Astrocyte (in vitro differentiated cells and primary cell): ENCODE data around the gene NFIA. TPM values are rescaled to one million over a fixed set of nuclear protein-coding genes. Genes with fewer than 3 reads are reported as not detected.

Experiments used
- DNase-seq: peaks from one replicate; pipeline ENCODE4 v3.0.0-alpha.2; 2010; ENCODE audit warnings: low read depth
- FAIRE-seq: peaks from 2 replicates; lab custom pipeline; 2011; peaks lifted over from hg19 to GRCh38; lab: Jason Lieb, UNC
- H2AFZ ChIP-seq: 2 replicates; pipeline ENCODE4 v1.6.0; 2012; ENCODE audit warnings: low read depth, low read length, inconsistent platforms
- H3K27ac ChIP-seq: 2 replicates; pipeline ENCODE4 v1.5.1; 2011; ENCODE audit warnings: low read depth, low read length, inconsistent platforms
- H3K27me3 ChIP-seq: 2 replicates; pipeline ENCODE4 v1.6.0; 2011; ENCODE audit warnings: low read length, inconsistent platforms; ENCODE audit not compliant: insufficient read depth
- H3K36me3 ChIP-seq: 2 replicates; pipeline ENCODE4 v1.5.1; 2011; ENCODE audit warnings: low read length, inconsistent platforms; ENCODE audit not compliant: insufficient read depth
- H3K4me1 ChIP-seq: 2 replicates; pipeline ENCODE4 v1.5.1; 2011; ENCODE audit warnings: low read length, inconsistent platforms; ENCODE audit not compliant: insufficient read depth
- H3K4me2 ChIP-seq: 2 replicates; pipeline ENCODE4 v1.6.0; 2012; ENCODE audit warnings: low read length, inconsistent platforms
- H3K4me3 ChIP-seq: 2 replicates; pipeline ENCODE4 v1.5.1; 2011; ENCODE audit warnings: low read depth, mild to moderate bottlenecking, low read length, inconsistent platforms; ENCODE audit not compliant: insufficient read depth
- H3K79me2 ChIP-seq: 2 replicates; pipeline ENCODE4 v1.6.0; 2012; ENCODE audit warnings: mild to moderate bottlenecking, low read length, inconsistent platforms; ENCODE audit not compliant: insufficient read depth
- H3K9ac ChIP-seq: 2 replicates; pipeline ENCODE4 v1.6.0; 2012; ENCODE audit warnings: mild to moderate bottlenecking, low read length, inconsistent platforms
- H3K9me3 ChIP-seq: 2 replicates; pipeline ENCODE4 v1.5.1; 2012; ENCODE audit warnings: low read depth, mild to moderate bottlenecking, low read length, inconsistent platforms; ENCODE audit not compliant: insufficient read depth
- H4K20me1 ChIP-seq: 2 replicates; pipeline ENCODE4 v1.6.0; 2012; ENCODE audit warnings: low read length, inconsistent platforms; ENCODE audit not compliant: insufficient read depth
- H3K27ac Mint-ChIP-seq: one replicate; pipeline ENCODE4 v1.8.0; 2021; ENCODE audit warnings: mild to moderate bottlenecking, mixed read lengths; ENCODE audit not compliant: unreplicated experiment
- H3K27me3 Mint-ChIP-seq: one replicate; pipeline ENCODE4 v1.8.0; 2021; ENCODE audit warnings: low read depth, mixed read lengths; ENCODE audit not compliant: unreplicated experiment
- H3K36me3 Mint-ChIP-seq: one replicate; pipeline ENCODE4 v1.8.0; 2021; ENCODE audit warnings: low read depth, mixed read lengths; ENCODE audit not compliant: unreplicated experiment
- H3K4me1 Mint-ChIP-seq: one replicate; pipeline ENCODE4 v1.8.0; 2021; ENCODE audit warnings: low read depth, mixed read lengths; ENCODE audit not compliant: unreplicated experiment
- H3K4me3 Mint-ChIP-seq: one replicate; pipeline ENCODE4 v1.8.0; 2021; ENCODE audit warnings: mild to moderate bottlenecking, moderate library complexity, mixed read lengths; ENCODE audit not compliant: unreplicated experiment
- H3K9me3 Mint-ChIP-seq: one replicate; pipeline ENCODE4 v1.8.0; 2021; ENCODE audit warnings: mild to moderate bottlenecking, mixed read lengths; ENCODE audit not compliant: unreplicated experiment
- CTCF ChIP-seq: IDR thresholded peaks from 2 replicates; pipeline ENCODE4 v1.5.1; 2011; ENCODE audit warnings: low read depth, mild to moderate bottlenecking, inconsistent platforms, low read length, moderate library complexity; ENCODE audit not compliant: insufficient read depth
- EZH2 ChIP-seq: IDR thresholded peaks from 2 replicates; pipeline ENCODE4 v1.6.1; 2012; ENCODE audit warnings: mild to moderate bottlenecking, low read length, inconsistent platforms; ENCODE audit not compliant: insufficient read depth
- total RNA-seq: library from RNA; stranded (reverse); gene quantifications from 2 replicates; pipeline ENCODE4 v1.2.1, GENCODE V29; 2021

NFIA gene
- total RNA-seq, 1 donor from 2014 or later, result 4.6 TPM

GRCh38 chr1:61460191-61460590 lies 377.8 kb downstream of the NFIA start:
- Mint-ChIP-seq H3K4me3 (no peak overlapping the region), H3K9me3 (peaks cover 4% of the 10 kb centered on the region), H3K4me1 (peaks cover 2% of the 10 kb centered on the region), H3K36me3 (peaks cover 2% of the 10 kb centered on the region), H3K27ac (no peak overlapping the region), H3K27me3 (peaks cover 13% of the 10 kb centered on the region)
- FAIRE-seq (no peak), DNase-seq (no peak)
- Histone ChIP-seq H3K9me3 (no peaks in the 10 kb centered on the region), H4K20me1 (no peaks in the 10 kb centered on the region), H2AFZ (no peak overlapping the region), H3K27me3 (no peaks in the 10 kb centered on the region), H3K4me2 (no peak overlapping the region), H3K27ac (no peak overlapping the region), H3K9ac (no peak overlapping the region), H3K4me3 (no peak overlapping the region), H3K4me1 (no peaks in the 10 kb centered on the region), H3K79me2 (no peaks in the 10 kb centered on the region), H3K36me3 (no peaks in the 10 kb centered on the region)
- TF ChIP-seq EZH2 (no peak), CTCF (no peak)

- Histone ChIP-seq H3K4me3 (no peak overlapping the region), H3K4me1 (no peaks in the 10 kb centered on the region), H4K20me1 (no peaks in the 10 kb centered on the region), H3K36me3 (no peaks in the 10 kb centered on the region), H3K9me3 (no peaks in the 10 kb centered on the region), H3K27me3 (no peaks in the 10 kb centered on the region), H2AFZ (no peak overlapping the region), H3K9ac (no peak overlapping the region), H3K79me2 (no peaks in the 10 kb centered on the region), H3K27ac (no peak overlapping the region), H3K4me2 (no peak overlapping the region)
- peaks cover 4% of the 10 kb centered on the region for H3K9me3 Mint-ChIP-seq
- peaks cover 1% of the 10 kb centered on the region for H3K36me3 Mint-ChIP-seq
- peaks cover 14% of the 10 kb centered on the region for H3K27me3 Mint-ChIP-seq
- H3K4me3 Mint-ChIP-seq, result no peak overlapping the region
- peaks cover 2% of the 10 kb centered on the region for H3K4me1 Mint-ChIP-seq
- TF ChIP-seq EZH2, result no peak
- TF ChIP-seq CTCF, result no peak
- H3K27ac Mint-ChIP-seq, result no peak overlapping the region
- no peak for DNase-seq
- FAIRE-seq, result no peak
Observed at GRCh38 chr1:61461406-61462384, 379.3 kb downstream of the NFIA start.

GRCh38 chr1:61462628-61463027 lies 380.3 kb downstream of the NFIA start:
- Histone ChIP-seq H3K79me2 (no peaks in the 10 kb centered on the region), H4K20me1 (no peaks in the 10 kb centered on the region), H3K4me3 (no peak overlapping the region), H3K9me3 (no peaks in the 10 kb centered on the region), H3K27ac (no peak overlapping the region), H3K4me1 (no peaks in the 10 kb centered on the region), H3K27me3 (no peaks in the 10 kb centered on the region), H3K9ac (no peak overlapping the region), H3K36me3 (no peaks in the 10 kb centered on the region), H3K4me2 (no peak overlapping the region), H2AFZ (no peak overlapping the region)
- Mint-ChIP-seq H3K4me1 (peaks cover 2% of the 10 kb centered on the region), H3K9me3 (peaks cover 4% of the 10 kb centered on the region), H3K36me3 (peaks cover 1% of the 10 kb centered on the region), H3K27ac (no peak overlapping the region), H3K27me3 (peaks cover 14% of the 10 kb centered on the region), H3K4me3 (no peak overlapping the region)
- DNase-seq, result no peak
- no peak for FAIRE-seq
- TF ChIP-seq CTCF, result no peak
- no peak for TF ChIP-seq EZH2
